UCSD-AML1 (cell line): ENCODE measurements around the gene PDK2.

Experiments
- DNase-seq: peaks from one replicate; lab custom pipeline; 2025; ENCODE audit not compliant: unreplicated experiment; lab: John Stamatoyannopoulos, UW

PDK2 gene

GRCh38 chr17:50078430-50078829, 16.7 kb upstream of the PDK2 start:
- no peak for DNase-seq

- DNase-seq = peak; percentile 79
Observed at GRCh38 chr17:50079334-50080095, 15.6 kb upstream of the PDK2 start.

DNA sequence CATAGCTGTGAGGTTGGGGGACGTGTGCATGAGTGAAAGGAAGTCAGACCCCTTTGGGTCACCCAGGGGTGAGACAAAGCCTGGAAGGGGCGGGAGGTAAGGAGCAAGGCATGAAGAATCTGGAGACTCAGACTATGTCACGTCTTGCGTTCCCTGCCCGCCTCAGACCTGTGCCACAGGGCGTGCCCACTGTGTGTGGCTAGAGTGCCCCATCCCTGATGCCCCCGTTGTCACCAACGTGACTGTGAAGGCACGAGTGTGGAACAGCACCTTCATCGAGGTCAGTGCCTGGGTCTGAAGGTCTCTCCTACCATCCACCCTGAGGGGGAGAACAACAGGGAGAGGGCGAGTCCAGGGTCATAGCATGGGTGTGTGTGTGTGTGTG, 15.1 kb upstream of the PDK2 start:
- DNase-seq = no peak

- DNase-seq = no peak
Observed at GRCh38 chr17:50080827-50081226, 14.3 kb upstream of the PDK2 start.

- DNase-seq = no peak
Observed at GRCh38 chr17:50081757-50082156, 13.4 kb upstream of the PDK2 start.

- DNase-seq = peak; percentile 74
Observed at GRCh38 chr17:50087246-50087911, 7.8 kb upstream of the PDK2 start.

GRCh38 chr17:50087912-50088405, 7.2 kb upstream of the PDK2 start:
- DNase-seq = no peak

DNA sequence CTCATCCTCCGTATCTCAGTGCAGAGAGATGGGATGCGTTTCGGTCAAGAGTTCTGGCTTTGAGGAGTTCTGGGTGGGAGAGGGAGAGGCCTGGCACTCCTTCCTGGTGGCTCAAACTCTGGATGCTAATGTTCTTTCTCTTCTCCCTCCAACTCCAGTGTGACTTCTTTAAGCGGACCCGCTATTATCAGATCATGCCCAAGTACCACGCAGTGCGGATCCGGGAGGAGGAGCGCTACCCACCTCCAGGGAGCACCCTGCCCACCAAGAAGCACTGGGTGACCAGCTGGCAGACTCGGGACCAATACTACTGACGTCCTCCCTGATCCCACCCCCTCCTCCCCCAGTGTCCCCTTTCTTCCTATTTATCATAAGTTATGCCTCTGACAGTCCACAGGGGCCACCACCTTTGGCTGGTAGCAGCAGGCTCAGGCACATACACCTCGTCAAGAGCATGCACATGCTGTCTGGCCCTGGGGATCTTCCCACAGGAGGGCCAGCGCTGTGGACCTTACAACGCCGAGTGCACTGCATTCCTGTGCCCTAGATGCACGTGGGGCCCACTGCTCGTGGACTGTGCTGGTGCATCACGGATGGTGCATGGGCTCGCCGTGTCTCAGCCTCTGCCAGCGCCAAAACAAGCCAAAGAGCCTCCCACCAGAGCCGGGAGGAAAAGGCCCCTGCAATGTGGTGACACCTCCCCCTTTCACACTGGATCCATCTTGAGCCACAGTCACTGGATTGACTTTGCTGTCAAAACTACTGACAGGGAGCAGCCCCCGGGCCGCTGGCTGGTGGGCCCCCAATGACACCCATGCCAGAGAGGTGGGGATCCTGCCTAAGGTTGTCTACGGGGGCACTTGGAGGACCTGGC, 6.0 kb upstream of the PDK2 start:
- no peak for DNase-seq

DNA sequence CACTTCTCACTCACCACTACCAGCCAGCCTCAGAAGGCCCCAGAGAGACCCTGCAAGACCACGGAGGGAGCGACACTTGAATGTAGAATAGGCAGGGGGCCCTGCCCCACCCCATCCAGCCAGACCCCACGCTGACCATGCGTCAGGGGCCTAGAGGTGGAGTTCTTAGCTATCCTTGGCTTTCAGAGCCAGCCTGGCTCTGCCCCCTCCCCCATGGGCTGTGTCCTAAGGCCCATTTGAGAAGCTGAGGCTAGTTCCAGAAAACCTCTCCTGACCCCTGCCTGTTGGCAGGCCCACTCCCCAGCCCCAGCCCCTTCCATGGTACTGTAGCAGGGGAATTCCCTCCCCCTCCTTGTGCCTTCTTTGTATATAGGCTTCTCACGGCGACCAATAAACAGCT, 5.1 kb upstream of the PDK2 start:
- DNase-seq = no peak

- DNase-seq = no peak
Observed at GRCh38 chr17:50090971-50091917, 3.9 kb upstream of the PDK2 start.

- no peak for DNase-seq
Observed at GRCh38 chr17:50091918-50092285, 3.2 kb upstream of the PDK2 start.

GRCh38 chr17:50093246-50093645, 1.9 kb upstream of the PDK2 start:
- DNase-seq = no peak

GRCh38 chr17:50093807-50094206, 1.3 kb upstream of the PDK2 start:
- no peak for DNase-seq

- peak; percentile 90 for DNase-seq
Observed at GRCh38 chr17:50094243-50094752, 853 bp upstream of the PDK2 start.

DNA sequence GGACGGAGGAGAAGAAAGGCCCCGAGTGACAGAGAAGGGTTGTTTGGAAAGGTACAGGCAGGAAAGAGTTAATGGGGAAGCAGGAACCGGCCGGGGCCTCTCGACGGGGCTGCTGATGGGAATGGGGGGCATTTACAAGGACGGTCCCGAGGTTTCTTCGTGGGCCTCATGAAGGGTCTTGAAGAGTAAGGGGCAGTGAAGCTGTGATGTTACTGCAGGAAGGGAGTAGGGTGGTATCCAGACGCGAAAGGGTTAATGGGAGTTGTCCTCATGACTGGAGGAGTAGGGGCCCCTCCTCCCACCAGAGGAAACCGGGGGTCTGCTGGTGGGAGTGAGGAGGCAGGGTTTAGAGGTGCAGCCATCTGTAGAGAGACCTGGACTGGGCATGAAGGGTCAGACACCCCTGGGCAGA, 481 bp downstream of the PDK2 start:
- DNase-seq = no peak

GRCh38 chr17:50096092-50096491, 941 bp downstream of the PDK2 start:
- DNase-seq = no peak

DNA sequence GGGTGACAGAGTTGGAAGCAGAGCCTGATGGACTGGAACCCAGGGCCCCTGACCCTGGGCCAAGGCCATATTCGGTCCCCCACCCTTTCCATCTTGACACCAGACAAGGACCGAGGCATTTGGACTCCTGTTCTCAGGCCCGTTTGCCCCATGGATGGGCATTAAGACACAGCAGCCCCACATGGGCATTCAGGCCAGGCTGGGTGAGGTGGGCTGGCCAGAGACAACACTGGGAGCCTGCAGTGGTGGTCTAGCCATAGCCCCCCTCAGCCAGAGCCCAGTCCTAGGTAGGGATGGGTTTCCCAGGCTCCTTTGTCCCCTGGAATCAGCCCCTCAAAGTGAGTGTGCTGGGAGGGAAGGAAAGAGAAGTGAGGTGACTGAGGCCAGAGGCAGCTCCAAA, 1.6 kb downstream of the PDK2 start:
- DNase-seq = no peak

DNA sequence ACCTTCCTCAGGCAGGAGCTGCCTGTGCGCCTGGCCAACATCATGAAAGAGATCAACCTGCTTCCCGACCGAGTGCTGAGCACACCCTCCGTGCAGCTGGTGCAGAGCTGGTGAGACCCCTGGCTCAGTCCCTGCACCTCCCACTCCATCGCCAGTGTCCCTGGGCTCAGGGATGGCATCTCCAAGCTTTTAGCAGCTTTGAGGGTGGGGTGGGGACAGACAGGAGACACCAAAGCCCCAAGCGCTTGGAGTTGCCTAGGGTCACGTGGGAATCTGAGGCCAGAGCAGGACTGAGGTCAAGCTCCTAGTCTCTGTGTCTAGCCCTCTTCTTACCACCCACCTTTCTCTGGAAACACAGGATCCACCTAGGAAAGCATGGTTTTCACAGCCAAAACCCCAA, 2.3 kb downstream of the PDK2 start:
- no peak for DNase-seq

- DNase-seq = no peak
Observed at GRCh38 chr17:50097926-50098325, 2.8 kb downstream of the PDK2 start.

GRCh38 chr17:50098583-50098982, 3.4 kb downstream of the PDK2 start:
- no peak for DNase-seq
